Omental fat pad (tissue), 4 donors: ENCODE results near the gene ADRB1. TPM values are rescaled to one million over a fixed set of nuclear protein-coding genes. Genes with fewer than 3 reads are reported as not detected.

Source experiments
- ATAC-seq: fragments of 150-250 bp; one replicate; pipeline ENCODE4 v1.9.1; 2016; ENCODE audit warnings: mild to moderate bottlenecking, moderate library complexity; ENCODE audit not compliant: low FRiP score
- DNase-seq: peaks from one replicate; pipeline ENCODE4 v3.0.0-alpha.2; 2019; ENCODE audit warnings: low spot score
- CTCF ChIP-seq, 3 donors: fragments of 450-650 bp; IDR thresholded peaks; one replicate each; pipeline ENCODE4 v1.5.1; 2016 to 2017; ENCODE audit warnings: antibody characterized with exemption in 3 of 3, mild to moderate bottlenecking in 3 of 3, moderate library complexity in 2 of 3
- total RNA-seq, 4 donors: library from RNA; depleted of rRNA; stranded (reverse); fragments of >200 nt; gene quantifications; one replicate each; pipeline ENCODE4 v1.1.0, GENCODE V29; 2016

The ADRB1 gene
- total RNA-seq, 4 donors from 2014 or later, result 4.3 to 16.7 (median 6.4) TPM

DNA sequence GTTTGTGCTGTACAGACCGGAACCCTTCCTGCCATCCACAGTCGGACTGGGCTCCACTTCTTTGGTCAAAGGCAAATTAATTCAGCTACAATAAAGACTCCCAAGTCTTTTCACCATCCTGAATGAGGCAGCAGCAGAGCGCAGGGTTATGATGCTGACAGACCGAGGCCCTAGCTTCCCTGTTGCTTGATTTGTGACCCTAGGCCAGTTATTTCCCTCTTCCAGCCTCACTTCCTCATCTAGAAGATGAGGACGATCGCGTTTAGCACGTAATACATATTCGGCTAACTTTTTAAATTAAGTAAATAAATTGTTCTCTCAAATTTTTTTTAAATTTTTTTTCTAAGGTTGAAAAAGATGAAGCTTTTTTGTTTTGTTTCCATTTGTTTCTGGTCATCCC is 18.1 kb downstream of the ADRB1 start:
- no peak for TF ChIP-seq CTCF (IDR thresholded peaks at IDR 0.05)
- DNase-seq, result no peak
- no peak for ATAC-seq

GRCh38 chr10:114064151-114065048 is 20.7 kb downstream of the ADRB1 start:
- ATAC-seq (peak; percentile 48), DNase-seq (no peak)
- TF ChIP-seq CTCF (IDR thresholded peaks at IDR 0.05), result no peak

- DNase-seq (no peak), ATAC-seq (no peak)
- TF ChIP-seq CTCF (IDR thresholded peaks at IDR 0.05), result no peak
Measured at GRCh38 chr10:114065049-114065435, 21.4 kb downstream of the ADRB1 start.

GRCh38 chr10:114068054-114068707 is 24.5 kb downstream of the ADRB1 start:
- ATAC-seq (no peak), DNase-seq (no peak)
- no peak for TF ChIP-seq CTCF (IDR thresholded peaks at IDR 0.05)

- TF ChIP-seq CTCF (IDR thresholded peaks at IDR 0.05), result no peak
- ATAC-seq, result no peak
Measured at GRCh38 chr10:114070710-114071109, 27.0 kb downstream of the ADRB1 start.

DNA sequence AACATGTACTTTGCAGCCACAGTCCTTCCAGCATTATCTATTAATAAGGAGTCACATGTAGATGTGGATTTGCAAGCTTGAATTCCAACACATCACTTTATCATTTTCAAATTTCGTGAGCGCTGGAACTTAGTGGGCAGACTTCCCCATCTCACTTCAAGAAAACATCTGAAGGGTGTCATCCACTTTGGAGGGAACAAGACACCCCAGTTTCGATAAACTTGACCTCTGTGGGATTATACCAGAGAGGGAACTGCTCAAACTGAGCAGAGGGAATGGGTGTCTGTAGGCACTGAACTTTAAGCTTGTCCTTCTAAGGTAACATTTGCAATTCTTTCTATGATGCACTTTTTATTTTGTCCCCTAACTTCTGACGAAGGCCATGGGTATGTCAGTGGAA is 27.5 kb downstream of the ADRB1 start:
- no peak for ATAC-seq
- DNase-seq, result no peak
- TF ChIP-seq CTCF (IDR thresholded peaks at IDR 0.05), result no peak

More at GRCh38 chr10:114070710-114071109, 27.0 kb downstream of the ADRB1 start:
- DNase-seq, result no peak
